PC-3 (cell line): ENCODE data around the gene SLC6A3.

ENCODE experiments used
- CTCF ChIP-seq: fragments of 300-600 bp; sonication (generic); conservative IDR thresholded peaks from 2 replicates; pipeline ENCODE4 v1.5.1; 2017; ENCODE audit warnings: antibody characterized with exemption, low read depth, mild to moderate bottlenecking, low read length
- EZH2phosphoT487 ChIP-seq: fragments of 300-600 bp; sonication (generic); IDR thresholded peaks from 2 replicates; pipeline ENCODE4 v1.6.1; 2018; ENCODE audit warnings: mild to moderate bottlenecking, antibody characterized with exemption, low read length, borderline replicate concordance

- no peak for TF ChIP-seq CTCF
- TF ChIP-seq EZH2phosphoT487 = no peak
These were observed 94.1 kb downstream of the SLC6A3 start for GRCh38 chr5:1351156-1351555.
